HepG2 (cell line): ENCODE results near the gene TBCB. TPM values are rescaled to one million over a fixed set of nuclear protein-coding genes. Genes with fewer than 3 reads are reported as not detected.

Experiments used
- ATAD3A ChIP-seq: sonication (generic); formaldehyde crosslinking; IDR thresholded peaks from 2 replicates; pipeline ENCODE4 v1.4.0; 2020; ENCODE audit warnings: missing genetic modification reagents
- FOSL2 ChIP-seq: sonication (generic); formaldehyde crosslinking; IDR thresholded peaks from 2 replicates; pipeline ENCODE4 v1.4.0; 2020; ENCODE audit warnings: missing genetic modification reagents
- HDAC1 ChIP-seq: sonication (generic); formaldehyde crosslinking; IDR thresholded peaks from 2 replicates; pipeline ENCODE4 v1.5.1; 2020; ENCODE audit warnings: mild to moderate bottlenecking, missing genetic modification reagents
- JUND ChIP-seq: sonication (generic); formaldehyde crosslinking; IDR thresholded peaks from 2 replicates; pipeline ENCODE4 v1.8.0; 2022; ENCODE audit warnings: mild to moderate bottlenecking, missing genetic modification reagents
- PCBP2 ChIP-seq: fragments of 200-400 bp; formaldehyde crosslinking; optimal IDR thresholded peaks from 2 replicates; pipeline ENCODE3; 2018; ENCODE audit warnings: low read length, low read depth; ENCODE audit not compliant: poor library complexity, severe bottlenecking
- ZFX ChIP-seq: sonication (generic); formaldehyde crosslinking; IDR thresholded peaks from 2 replicates; pipeline ENCODE4 v1.4.0; 2020; ENCODE audit warnings: mild to moderate bottlenecking, low read depth, missing genetic modification reagents, moderate library complexity
- ZNF746 ChIP-seq: sonication (generic); formaldehyde crosslinking; IDR thresholded peaks from 2 replicates; pipeline ENCODE4 v1.8.0; 2022; ENCODE audit warnings: mild to moderate bottlenecking, missing genetic modification reagents
- polyA plus RNA-seq, 8 experiments: library from polyadenylated mRNA; depleted of rRNA in 3 of 8; stranded (reverse) in 7 of 8; unstranded in 1 of 8; fragments of >200 nt; fragmentation: Illumina TruSeq in 4 of 8; extraction: Trizol in 4 of 8; gene quantifications; 2 replicates each; pipeline versions ENCODE4 v1.2.1 to v1.2.3, GENCODE V29; 2011 to 2016; ENCODE audit warnings: low read depth in 4 of 8, missing spikeins in 1 of 8, mixed read lengths in 1 of 8; ENCODE audit not compliant: insufficient read depth in 1 of 8
- total RNA-seq, 5 experiments: library from RNA; depleted of rRNA; stranded (reverse); fragments of >200 nt; fragmentation: Illumina TruSeq; extraction: Trizol; gene quantifications; 2 replicates each; pipeline ENCODE4 v1.2.3, GENCODE V29; 2016; ENCODE audit warnings: low read depth in 1 of 5
- TF ChIP-seq, protein P1 (sequence below): sonication (generic); formaldehyde crosslinking; IDR thresholded peaks from 2 replicates; pipeline ENCODE4 v1.5.0; 2020; ENCODE audit warnings: mild to moderate bottlenecking, missing genetic modification reagents, borderline replicate concordance
- TF ChIP-seq, protein P2 (sequence below): sonication (generic); formaldehyde crosslinking; IDR thresholded peaks from 2 replicates; pipeline ENCODE4 v1.5.0; 2020; ENCODE audit warnings: mild to moderate bottlenecking, missing genetic modification reagents
- TF ChIP-seq, protein P3 (sequence below): sonication (generic); formaldehyde crosslinking; IDR thresholded peaks from 2 replicates; pipeline ENCODE4 v1.5.0; 2020; ENCODE audit warnings: missing genetic modification reagents
- TF ChIP-seq, protein P4 (sequence below): sonication (generic); formaldehyde crosslinking; IDR thresholded peaks from 2 replicates; pipeline ENCODE4 v1.4.0; 2020; ENCODE audit warnings: missing genetic modification reagents
- TF ChIP-seq, protein P5 (sequence below): sonication (generic); formaldehyde crosslinking; IDR thresholded peaks from 2 replicates; pipeline ENCODE4 v1.4.0; 2020; ENCODE audit warnings: missing genetic modification reagents
- TF ChIP-seq, protein P6 (sequence below): sonication (generic); formaldehyde crosslinking; IDR thresholded peaks from 2 replicates; pipeline ENCODE4 v1.8.0; 2022; ENCODE audit warnings: mild to moderate bottlenecking, missing genetic modification reagents

TBCB gene
- total and polyA plus RNA-seq, 2 of the 13 experiments (the other 11 are each of a cell fraction or from before 2014, with no cell fraction given): 271 to 276 TPM

DNA sequence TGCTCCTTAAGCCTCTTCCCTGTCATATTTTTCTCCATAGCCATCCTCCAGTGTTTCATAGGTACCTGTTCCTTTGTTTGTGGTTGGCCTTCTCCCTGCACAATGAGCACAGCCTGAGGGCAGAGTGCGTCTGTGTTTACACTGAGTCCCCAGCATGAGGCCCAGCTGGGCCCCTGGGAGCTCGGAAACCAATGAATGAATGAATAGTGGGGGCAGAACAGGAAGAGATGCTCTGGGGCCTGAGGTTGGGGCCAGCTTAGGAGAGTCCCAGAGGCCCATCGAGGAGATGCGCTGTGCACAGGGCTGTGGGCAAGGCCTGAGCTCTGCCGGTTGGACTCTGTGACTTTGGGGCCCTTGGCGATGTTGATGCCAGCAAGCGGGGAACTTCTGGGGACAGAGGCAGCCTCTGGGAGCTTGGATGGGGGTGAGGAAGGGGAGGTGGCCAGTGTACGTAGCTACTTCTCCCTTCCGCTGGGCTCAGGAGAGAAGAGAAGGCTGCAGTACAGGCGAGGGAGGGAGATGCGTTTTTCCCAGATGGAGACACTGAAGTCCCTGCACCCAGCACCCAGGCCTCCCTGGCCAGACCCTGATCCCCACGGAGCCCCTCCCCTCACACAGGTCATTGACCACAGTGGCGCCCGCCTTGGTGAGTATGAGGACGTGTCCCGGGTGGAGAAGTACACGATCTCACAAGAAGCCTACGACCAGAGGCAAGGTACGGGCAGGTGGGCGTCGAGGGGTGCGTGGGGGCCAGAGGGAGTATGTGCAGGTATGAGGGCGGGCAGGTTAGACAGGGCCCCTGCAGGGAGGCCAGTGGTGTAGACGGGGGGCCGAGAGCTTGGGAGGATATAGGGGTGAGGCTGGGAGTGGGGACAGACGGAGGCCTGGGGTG is 5.1 kb downstream of the TBCB start (continued):
- TF ChIP-seq, protein P1, sequence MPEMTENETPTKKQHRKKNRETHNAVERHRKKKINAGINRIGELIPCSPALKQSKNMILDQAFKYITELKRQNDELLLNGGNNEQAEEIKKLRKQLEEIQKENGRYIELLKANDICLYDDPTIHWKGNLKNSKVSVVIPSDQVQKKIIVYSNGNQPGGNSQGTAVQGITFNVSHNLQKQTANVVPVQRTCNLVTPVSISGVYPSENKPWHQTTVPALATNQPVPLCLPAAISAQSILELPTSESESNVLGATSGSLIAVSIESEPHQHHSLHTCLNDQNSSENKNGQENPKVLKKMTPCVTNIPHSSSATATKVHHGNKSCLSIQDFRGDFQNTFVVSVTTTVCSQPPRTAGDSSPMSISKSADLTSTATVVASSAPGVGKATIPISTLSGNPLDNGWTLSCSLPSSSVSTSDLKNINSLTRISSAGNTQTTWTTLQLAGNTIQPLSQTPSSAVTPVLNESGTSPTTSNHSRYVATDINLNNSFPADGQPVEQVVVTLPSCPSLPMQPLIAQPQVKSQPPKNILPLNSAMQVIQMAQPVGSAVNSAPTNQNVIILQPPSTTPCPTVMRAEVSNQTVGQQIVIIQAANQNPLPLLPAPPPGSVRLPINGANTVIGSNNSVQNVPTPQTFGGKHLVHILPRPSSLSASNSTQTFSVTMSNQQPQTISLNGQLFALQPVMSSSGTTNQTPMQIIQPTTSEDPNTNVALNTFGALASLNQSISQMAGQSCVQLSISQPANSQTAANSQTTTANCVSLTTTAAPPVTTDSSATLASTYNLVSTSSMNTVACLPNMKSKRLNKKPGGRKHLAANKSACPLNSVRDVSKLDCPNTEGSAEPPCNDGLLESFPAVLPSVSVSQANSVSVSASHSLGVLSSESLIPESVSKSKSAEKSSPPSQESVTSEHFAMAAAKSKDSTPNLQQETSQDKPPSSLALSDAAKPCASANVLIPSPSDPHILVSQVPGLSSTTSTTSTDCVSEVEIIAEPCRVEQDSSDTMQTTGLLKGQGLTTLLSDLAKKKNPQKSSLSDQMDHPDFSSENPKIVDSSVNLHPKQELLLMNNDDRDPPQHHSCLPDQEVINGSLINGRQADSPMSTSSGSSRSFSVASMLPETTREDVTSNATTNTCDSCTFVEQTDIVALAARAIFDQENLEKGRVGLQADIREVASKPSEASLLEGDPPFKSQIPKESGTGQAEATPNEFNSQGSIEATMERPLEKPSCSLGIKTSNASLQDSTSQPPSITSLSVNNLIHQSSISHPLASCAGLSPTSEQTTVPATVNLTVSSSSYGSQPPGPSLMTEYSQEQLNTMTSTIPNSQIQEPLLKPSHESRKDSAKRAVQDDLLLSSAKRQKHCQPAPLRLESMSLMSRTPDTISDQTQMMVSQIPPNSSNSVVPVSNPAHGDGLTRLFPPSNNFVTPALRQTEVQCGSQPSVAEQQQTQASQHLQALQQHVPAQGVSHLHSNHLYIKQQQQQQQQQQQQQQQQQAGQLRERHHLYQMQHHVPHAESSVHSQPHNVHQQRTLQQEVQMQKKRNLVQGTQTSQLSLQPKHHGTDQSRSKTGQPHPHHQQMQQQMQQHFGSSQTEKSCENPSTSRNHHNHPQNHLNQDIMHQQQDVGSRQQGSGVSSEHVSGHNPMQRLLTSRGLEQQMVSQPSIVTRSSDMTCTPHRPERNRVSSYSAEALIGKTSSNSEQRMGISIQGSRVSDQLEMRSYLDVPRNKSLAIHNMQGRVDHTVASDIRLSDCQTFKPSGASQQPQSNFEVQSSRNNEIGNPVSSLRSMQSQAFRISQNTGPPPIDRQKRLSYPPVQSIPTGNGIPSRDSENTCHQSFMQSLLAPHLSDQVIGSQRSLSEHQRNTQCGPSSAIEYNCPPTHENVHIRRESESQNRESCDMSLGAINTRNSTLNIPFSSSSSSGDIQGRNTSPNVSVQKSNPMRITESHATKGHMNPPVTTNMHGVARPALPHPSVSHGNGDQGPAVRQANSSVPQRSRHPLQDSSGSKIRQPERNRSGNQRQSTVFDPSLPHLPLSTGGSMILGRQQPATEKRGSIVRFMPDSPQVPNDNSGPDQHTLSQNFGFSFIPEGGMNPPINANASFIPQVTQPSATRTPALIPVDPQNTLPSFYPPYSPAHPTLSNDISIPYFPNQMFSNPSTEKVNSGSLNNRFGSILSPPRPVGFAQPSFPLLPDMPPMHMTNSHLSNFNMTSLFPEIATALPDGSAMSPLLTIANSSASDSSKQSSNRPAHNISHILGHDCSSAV: 0 out of 2 replicates have a peak, but pooled peaks have one; percentile 58
- TF ChIP-seq PCBP2 (peak; percentile 34), ZNF746 (CRISPR knock-in tag) (peak; percentile 83), ZFX (CRISPR knock-in tag) (peak; percentile 94), HDAC1 (CRISPR knock-in tag) (peak; percentile 97), FOSL2 (CRISPR knock-in tag) (peak; percentile 68), ATAD3A (CRISPR knock-in tag) (no peak), JUND (no peak)
- TF ChIP-seq, protein P2, sequence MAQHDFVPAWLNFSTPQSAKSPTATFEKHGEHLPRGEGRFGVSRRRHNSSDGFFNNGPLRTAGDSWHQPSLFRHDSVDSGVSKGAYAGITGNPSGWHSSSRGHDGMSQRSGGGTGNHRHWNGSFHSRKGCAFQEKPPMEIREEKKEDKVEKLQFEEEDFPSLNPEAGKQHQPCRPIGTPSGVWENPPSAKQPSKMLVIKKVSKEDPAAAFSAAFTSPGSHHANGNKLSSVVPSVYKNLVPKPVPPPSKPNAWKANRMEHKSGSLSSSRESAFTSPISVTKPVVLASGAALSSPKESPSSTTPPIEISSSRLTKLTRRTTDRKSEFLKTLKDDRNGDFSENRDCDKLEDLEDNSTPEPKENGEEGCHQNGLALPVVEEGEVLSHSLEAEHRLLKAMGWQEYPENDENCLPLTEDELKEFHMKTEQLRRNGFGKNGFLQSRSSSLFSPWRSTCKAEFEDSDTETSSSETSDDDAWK (CRISPR knock-in tag): no peak
- TF ChIP-seq, protein P3, sequence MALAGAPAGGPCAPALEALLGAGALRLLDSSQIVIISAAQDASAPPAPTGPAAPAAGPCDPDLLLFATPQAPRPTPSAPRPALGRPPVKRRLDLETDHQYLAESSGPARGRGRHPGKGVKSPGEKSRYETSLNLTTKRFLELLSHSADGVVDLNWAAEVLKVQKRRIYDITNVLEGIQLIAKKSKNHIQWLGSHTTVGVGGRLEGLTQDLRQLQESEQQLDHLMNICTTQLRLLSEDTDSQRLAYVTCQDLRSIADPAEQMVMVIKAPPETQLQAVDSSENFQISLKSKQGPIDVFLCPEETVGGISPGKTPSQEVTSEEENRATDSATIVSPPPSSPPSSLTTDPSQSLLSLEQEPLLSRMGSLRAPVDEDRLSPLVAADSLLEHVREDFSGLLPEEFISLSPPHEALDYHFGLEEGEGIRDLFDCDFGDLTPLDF (CRISPR knock-in tag): no peak
- TF ChIP-seq, protein P4, sequence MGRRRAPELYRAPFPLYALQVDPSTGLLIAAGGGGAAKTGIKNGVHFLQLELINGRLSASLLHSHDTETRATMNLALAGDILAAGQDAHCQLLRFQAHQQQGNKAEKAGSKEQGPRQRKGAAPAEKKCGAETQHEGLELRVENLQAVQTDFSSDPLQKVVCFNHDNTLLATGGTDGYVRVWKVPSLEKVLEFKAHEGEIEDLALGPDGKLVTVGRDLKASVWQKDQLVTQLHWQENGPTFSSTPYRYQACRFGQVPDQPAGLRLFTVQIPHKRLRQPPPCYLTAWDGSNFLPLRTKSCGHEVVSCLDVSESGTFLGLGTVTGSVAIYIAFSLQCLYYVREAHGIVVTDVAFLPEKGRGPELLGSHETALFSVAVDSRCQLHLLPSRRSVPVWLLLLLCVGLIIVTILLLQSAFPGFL: no peak
- TF ChIP-seq, protein P5, sequence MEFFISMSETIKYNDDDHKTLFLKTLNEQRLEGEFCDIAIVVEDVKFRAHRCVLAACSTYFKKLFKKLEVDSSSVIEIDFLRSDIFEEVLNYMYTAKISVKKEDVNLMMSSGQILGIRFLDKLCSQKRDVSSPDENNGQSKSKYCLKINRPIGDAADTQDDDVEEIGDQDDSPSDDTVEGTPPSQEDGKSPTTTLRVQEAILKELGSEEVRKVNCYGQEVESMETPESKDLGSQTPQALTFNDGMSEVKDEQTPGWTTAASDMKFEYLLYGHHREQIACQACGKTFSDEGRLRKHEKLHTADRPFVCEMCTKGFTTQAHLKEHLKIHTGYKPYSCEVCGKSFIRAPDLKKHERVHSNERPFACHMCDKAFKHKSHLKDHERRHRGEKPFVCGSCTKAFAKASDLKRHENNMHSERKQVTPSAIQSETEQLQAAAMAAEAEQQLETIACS (CRISPR knock-in tag): no peak
- TF ChIP-seq, protein P6, sequence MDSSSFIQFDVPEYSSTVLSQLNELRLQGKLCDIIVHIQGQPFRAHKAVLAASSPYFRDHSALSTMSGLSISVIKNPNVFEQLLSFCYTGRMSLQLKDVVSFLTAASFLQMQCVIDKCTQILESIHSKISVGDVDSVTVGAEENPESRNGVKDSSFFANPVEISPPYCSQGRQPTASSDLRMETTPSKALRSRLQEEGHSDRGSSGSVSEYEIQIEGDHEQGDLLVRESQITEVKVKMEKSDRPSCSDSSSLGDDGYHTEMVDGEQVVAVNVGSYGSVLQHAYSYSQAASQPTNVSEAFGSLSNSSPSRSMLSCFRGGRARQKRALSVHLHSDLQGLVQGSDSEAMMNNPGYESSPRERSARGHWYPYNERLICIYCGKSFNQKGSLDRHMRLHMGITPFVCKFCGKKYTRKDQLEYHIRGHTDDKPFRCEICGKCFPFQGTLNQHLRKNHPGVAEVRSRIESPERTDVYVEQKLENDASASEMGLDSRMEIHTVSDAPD: peak; percentile 88; the same call in 1 of the 2 replicates
